MM.1S (cell line): ENCODE measurements around the gene NTSR1.

Experiments
- DNase-seq: peaks from one replicate; pipeline ENCODE4 v3.0.0-alpha.2; 2015
- H2AFZ ChIP-seq: fragments of 300-600 bp; sonication (generic); 2 replicates; pipeline ENCODE4 v1.6.0; 2016; ENCODE audit warnings: antibody characterized with exemption, low read length
- H3F3A ChIP-seq: fragments of 300-600 bp; sonication (generic); 2 replicates; pipeline ENCODE4 v1.6.1; 2016; ENCODE audit warnings: mild to moderate bottlenecking, antibody characterized with exemption, low read length, moderate library complexity, mixed read lengths; ENCODE audit not compliant: insufficient read depth
- H3K27ac ChIP-seq: fragments of 300-600 bp; sonication (generic); 2 replicates; pipeline ENCODE4 v1.5.1; 2016; ENCODE audit warnings: mild to moderate bottlenecking, low read length
- H3K27me3 ChIP-seq: fragments of 300-600 bp; sonication (generic); replicated peaks from 2 replicates; pipeline ENCODE4 v1.6.0; 2016; ENCODE audit warnings: low read length; ENCODE audit not compliant: insufficient read depth
- H3K36me3 ChIP-seq: fragments of 300-600 bp; sonication (generic); replicated peaks from 2 replicates; pipeline ENCODE4 v1.6.1; 2016; ENCODE audit warnings: mild to moderate bottlenecking, low read length, mixed read lengths; ENCODE audit not compliant: insufficient read depth
- H3K4me1 ChIP-seq: fragments of 300-600 bp; sonication (generic); 2 replicates; pipeline ENCODE4 v1.6.1; 2016; ENCODE audit warnings: low read length, mixed read lengths
- H3K4me2 ChIP-seq: fragments of 300-600 bp; sonication (generic); 2 replicates; pipeline ENCODE4 v1.6.0; 2016; ENCODE audit warnings: low read depth, low read length
- H3K4me3 ChIP-seq: fragments of 300-600 bp; sonication (generic); 2 replicates; pipeline ENCODE4 v1.5.1; 2016; ENCODE audit warnings: low read length, mixed read lengths
- H3K79me2 ChIP-seq: fragments of 300-600 bp; sonication (generic); 2 replicates; pipeline ENCODE4 v1.6.1; 2016; ENCODE audit warnings: mixed run types, low read length, mixed read lengths
- H3K9ac ChIP-seq: fragments of 300-600 bp; sonication (generic); 2 replicates; pipeline ENCODE4 v1.6.1; 2016; ENCODE audit warnings: low read length, mixed read lengths
- H3K9me2 ChIP-seq: fragments of 300-600 bp; sonication (generic); replicated peaks from 2 replicates; pipeline ENCODE4 v1.6.1; 2016; ENCODE audit warnings: mild to moderate bottlenecking, low read length, mixed read lengths; ENCODE audit not compliant: insufficient read depth
- H3K9me3 ChIP-seq: fragments of 300-600 bp; sonication (generic); replicated peaks from 2 replicates; pipeline ENCODE4 v1.6.1; 2016; ENCODE audit warnings: mild to moderate bottlenecking, low read length, mixed read lengths; ENCODE audit not compliant: insufficient read depth
- H4K20me1 ChIP-seq: fragments of 300-600 bp; sonication (generic); 2 replicates; pipeline ENCODE4 v1.6.1; 2016; ENCODE audit warnings: mild to moderate bottlenecking, low read length, moderate library complexity, mixed read lengths; ENCODE audit not compliant: insufficient read depth
- CTCF ChIP-seq: fragments of 300-600 bp; sonication (generic); IDR thresholded peaks from 2 replicates; pipeline ENCODE4 v1.5.1; 2016; ENCODE audit warnings: antibody characterized with exemption, low read length, mixed read lengths
- EZH2 ChIP-seq: fragments of 300-600 bp; sonication (generic); optimal IDR thresholded peaks from 2 replicates; pipeline ENCODE3; 2017; ENCODE audit warnings: low read depth, mild to moderate bottlenecking, antibody characterized with exemption, low read length, mixed read lengths
- EZH2phosphoT487 ChIP-seq: fragments of 300-600 bp; sonication (generic); IDR thresholded peaks from 2 replicates; pipeline ENCODE4 v1.6.1; 2018; ENCODE audit warnings: antibody characterized with exemption, low read length

NTSR1 gene

GRCh38 chr20:62761759-62762131 is 53.1 kb downstream of the NTSR1 start:
- H3K4me3 ChIP-seq, result no peak overlapping the region
- H3K9me3 ChIP-seq, result no peaks in the 10 kb centered on the region
- H3K4me1 ChIP-seq, result no peaks in the 10 kb centered on the region
- H4K20me1 ChIP-seq, result no peaks in the 10 kb centered on the region
- H3K4me2 ChIP-seq, result no peak overlapping the region
- DNase-seq, result no peak
- TF ChIP-seq EZH2 (no peak), CTCF (no peak), EZH2phosphoT487 (no peak)
- no peaks in the 10 kb centered on the region for H3K79me2 ChIP-seq
- peaks cover 93% of the 10 kb centered on the region for H3K27me3 ChIP-seq
- H3K9me2 ChIP-seq, result no peaks in the 10 kb centered on the region
- no peaks in the 10 kb centered on the region for H3F3A ChIP-seq
- no peaks in the 10 kb centered on the region for H3K36me3 ChIP-seq
- H3K27ac ChIP-seq, result no peak overlapping the region
- no peak overlapping the region for H2AFZ ChIP-seq
- no peak overlapping the region for H3K9ac ChIP-seq

- no peaks in the 10 kb centered on the region for H3F3A ChIP-seq
- H3K4me3 ChIP-seq, result no peak overlapping the region
- no peaks in the 10 kb centered on the region for H3K79me2 ChIP-seq
- H3K27ac ChIP-seq, result no peak overlapping the region
- H3K9me2 ChIP-seq, result no peaks in the 10 kb centered on the region
- TF ChIP-seq CTCF (no peak), EZH2 (no peak), EZH2phosphoT487 (no peak)
- no peak overlapping the region for H2AFZ ChIP-seq
- H3K4me1 ChIP-seq, result no peaks in the 10 kb centered on the region
- peaks cover 93% of the 10 kb centered on the region for H3K27me3 ChIP-seq
- H4K20me1 ChIP-seq, result no peaks in the 10 kb centered on the region
- H3K4me2 ChIP-seq, result no peak overlapping the region
- DNase-seq, result no peak
- H3K36me3 ChIP-seq, result no peaks in the 10 kb centered on the region
- no peak overlapping the region for H3K9ac ChIP-seq
- H3K9me3 ChIP-seq, result no peaks in the 10 kb centered on the region
These were observed 53.7 kb downstream of the NTSR1 start for GRCh38 chr20:62762376-62762775.

GRCh38 chr20:62762801-62763368 is 54.2 kb downstream of the NTSR1 start:
- H3K9ac ChIP-seq, result no peak overlapping the region
- H3F3A ChIP-seq, result no peaks in the 10 kb centered on the region
- H3K79me2 ChIP-seq, result no peaks in the 10 kb centered on the region
- DNase-seq, result no peak
- H4K20me1 ChIP-seq, result no peaks in the 10 kb centered on the region
- no peak overlapping the region for H3K27ac ChIP-seq
- no peaks in the 10 kb centered on the region for H3K4me1 ChIP-seq
- no peaks in the 10 kb centered on the region for H3K9me3 ChIP-seq
- H3K4me3 ChIP-seq, result no peak overlapping the region
- H3K4me2 ChIP-seq, result no peak overlapping the region
- H2AFZ ChIP-seq, result no peak overlapping the region
- H3K27me3 ChIP-seq, result peaks cover 93% of the 10 kb centered on the region
- no peaks in the 10 kb centered on the region for H3K36me3 ChIP-seq
- no peaks in the 10 kb centered on the region for H3K9me2 ChIP-seq
- TF ChIP-seq EZH2phosphoT487 (no peak), CTCF (no peak), EZH2 (no peak)
